ENCODE measurements around the gene SYMPK.
A peak's percentile ranks its signal among the peaks of the same experiment; 100 is the strongest.

SYMPK gene

DNA sequence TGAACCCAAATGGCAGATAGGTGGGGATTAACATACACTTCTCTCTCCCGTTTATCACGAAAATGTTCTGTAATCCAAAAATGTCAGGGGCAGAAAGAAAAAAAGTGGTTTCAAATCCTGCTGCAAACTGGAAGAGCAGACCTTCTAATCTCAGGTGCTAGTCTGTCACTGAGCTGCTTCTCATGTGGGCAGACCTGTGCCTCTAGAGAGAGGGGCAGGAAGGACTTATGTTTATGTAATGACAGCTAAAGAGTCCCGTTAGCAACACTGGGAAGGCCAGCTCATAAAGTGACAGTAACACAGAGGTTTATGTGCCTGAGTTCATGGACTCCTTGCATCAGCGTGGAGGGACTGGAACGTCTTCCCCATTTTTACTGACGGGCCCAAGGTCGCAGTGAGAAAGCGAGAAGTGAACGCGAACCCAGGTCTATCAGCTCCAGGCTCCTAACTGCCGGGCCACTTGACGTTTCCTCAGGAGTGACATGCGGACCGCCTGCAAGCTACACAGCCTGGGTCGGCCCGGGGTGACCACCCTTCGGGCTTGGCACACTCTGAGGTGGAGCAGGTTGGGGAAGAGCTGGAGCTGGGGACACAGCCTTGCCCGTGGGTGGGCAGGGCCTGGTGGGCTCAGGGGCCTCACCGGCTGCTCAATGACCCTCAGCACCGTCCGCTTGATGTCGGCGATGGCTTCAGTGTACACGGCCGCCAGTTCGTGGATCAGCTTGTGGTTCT lies 38.2 kb downstream of the SYMPK start:
- DNase-seq: no peak

DNA sequence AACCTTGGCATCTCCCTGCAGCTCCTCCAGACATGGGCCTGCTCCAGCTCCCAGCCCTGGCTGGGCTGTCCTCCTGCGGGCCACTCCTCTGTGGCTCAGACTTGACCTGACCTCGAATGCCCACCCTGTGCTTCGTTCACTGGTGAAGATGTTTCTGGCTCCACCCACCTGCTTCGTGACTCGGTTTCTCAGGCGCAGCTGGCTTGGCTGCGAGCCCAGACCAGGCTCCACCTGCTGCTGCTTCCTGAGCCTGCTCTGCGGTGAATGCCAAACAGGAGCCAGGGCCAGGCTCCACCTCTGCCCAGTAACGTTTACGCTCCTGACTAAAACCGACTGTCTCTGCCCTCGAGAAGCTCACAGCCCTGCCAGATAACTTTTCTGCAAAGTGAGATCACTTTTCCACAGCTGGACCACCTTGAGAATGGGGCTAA lies 38.9 kb downstream of the SYMPK start:
- no peak for DNase-seq

DNA sequence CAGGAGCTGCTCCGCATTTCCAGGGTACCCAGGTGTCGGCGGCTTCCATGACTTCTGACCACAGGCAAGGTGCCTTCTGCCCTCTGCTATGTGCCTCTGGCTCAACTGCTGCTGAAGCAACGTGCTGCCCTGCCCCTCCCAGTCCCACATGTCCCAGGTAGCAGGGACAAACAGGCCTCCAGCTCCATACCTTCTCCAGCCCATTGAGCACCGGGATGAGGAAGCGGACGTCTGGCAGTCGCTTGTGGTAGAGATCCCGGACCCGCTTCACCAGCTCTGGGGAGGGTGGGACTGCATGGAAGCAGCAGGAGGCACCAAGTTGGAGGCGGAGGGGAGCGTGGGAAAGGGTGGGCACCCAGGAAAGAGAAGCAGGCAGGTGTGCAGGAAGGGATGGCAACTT lies 39.8 kb downstream of the SYMPK start:
- no peak for DNase-seq

DNA sequence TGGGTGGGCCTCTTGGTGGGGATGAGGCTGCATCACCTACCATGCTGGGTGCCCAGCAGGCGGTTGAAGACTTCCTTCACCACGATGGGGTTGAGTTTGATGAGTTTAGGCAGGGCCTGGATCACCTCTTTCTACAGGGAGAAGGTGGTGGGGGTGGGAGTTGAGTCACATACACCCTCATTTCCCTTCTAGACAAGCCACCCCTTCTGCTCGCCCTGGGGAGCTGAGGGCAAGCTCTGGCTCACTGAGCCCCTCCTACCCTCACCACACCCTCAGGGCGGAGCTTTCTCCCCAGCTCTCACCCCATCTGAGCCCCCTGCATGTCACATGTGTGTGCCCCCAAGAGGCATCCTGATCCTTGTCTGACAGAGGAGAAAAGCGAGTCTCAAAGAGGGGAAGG lies 40.2 kb downstream of the SYMPK start:
- no peak for DNase-seq

DNA sequence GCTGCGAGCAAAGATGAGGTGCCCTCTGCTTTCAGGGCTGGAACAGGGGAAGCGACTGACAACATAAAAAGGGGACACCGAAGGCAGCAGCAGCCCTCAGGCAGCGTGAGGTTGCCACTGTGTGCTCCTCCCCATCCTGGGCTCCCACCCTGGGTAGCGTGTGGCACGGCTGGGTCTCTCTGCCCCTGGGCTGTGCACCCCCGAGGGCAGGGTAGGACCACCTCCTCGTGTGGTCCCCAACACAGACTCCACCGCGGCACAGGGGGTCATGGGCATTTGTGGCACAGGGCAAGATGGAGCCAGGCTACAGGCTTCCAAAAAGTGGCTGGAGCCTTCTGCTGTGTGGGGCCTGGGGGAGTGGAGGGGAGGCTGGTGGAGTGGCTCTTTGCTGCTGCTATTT lies 41.4 kb downstream of the SYMPK start:
- no peak for DNase-seq

DNA sequence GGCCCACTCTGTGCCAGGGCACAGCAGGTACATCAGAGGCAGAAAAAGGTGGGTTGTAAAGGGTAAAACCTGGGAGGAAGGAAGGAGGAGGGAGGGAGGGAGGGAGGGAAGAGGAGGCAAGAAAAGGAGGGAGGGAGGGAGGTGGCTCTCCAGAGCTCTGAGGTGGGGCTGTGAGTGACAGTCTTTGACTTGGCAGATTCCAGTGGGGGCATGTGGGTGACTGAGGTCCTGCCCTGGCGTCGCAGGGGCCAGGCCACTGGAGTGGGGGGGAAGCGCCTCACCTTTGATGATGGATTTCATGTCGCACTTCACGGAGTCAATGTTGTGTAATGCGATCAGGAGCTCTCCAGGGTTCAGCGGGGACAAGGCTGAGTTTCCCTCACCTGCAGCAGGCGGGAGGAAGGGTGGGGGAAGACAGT lies 41.8 kb downstream of the SYMPK start:
- DNase-seq: no peak

DNA sequence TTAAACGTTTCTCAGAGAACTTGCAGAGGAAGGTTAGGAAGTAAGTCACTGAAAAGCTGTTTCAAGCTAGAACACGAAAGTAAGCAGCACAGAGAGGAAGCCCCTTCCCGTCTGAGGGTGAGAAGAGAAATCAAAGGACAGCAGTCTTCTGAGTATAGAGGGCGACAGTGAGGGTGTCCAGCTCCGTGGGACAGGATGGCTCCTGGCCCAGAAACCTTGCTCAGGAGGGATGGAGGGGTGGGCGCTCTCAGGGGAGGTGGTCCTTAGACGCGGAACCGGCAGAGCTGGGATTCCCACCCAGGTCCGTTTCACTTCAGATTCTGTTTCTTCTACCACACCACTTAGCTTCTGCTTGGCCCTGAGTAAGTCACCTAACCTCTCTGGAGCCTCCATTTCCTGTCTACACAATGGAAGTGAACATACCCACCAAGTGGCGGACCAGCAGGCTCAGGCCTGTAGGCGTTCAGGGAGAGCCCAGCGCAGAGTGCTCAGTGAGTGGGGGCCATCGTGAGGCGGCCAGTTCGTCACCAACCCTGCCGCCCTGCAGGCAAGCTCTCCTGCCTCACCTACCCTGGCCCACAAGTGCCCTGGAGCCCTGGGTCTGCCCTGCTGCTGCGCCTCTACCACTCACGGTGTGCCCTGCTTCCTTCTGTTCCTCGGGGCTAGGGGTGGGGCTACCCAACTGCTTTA lies 42.4 kb downstream of the SYMPK start:
- DNase-seq: no peak

DNA sequence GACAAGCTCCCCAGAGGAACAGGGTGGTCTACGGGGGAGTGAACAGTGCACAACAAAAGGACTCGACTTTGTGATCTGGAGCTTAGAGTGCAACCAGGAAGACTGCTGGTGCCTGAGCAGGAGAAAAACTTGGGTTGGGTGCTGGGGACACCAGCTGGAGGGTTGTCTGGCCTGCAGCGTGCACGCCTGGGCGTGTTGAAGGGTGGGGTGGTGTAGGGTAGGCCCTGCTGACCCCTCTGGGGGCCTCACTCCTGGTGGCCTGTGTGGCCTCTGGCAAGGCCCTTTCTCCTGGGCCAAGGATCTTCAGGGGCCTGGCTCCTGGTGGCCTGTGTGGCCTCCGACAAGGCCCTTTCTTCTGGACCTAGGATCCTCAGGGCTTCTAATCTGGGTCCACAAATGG lies 43.2 kb downstream of the SYMPK start:
- no peak for DNase-seq

DNA sequence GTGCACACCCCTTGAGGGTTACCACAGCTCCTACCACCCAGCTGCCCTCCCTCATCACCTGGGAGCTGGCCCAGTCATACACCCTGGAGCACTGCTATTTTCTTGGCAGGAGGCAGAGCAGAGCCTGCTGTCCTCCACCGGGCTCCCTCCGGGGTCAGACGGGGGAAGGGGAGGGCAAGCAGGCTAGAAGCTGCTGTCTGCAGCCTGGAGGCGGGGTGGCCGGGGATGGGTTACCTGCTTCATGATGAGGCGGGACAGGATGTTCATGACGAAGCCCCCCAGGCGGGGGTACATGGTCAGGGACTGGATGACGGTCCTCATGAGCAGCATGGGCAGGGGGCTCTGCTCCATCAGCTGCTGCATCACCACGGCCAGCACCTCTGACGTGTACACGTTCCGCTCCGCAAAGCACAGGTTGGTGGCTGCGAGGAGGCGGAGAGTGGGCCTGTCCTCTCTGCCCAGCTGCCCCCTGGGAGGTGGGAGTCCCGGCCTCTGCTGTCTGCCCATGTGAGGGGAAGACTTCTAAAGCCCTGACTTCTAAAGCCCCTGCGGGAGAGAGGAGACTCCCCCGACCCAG lies 45.1 kb downstream of the SYMPK start:
- DNase-seq: peak; percentile 20

DNA sequence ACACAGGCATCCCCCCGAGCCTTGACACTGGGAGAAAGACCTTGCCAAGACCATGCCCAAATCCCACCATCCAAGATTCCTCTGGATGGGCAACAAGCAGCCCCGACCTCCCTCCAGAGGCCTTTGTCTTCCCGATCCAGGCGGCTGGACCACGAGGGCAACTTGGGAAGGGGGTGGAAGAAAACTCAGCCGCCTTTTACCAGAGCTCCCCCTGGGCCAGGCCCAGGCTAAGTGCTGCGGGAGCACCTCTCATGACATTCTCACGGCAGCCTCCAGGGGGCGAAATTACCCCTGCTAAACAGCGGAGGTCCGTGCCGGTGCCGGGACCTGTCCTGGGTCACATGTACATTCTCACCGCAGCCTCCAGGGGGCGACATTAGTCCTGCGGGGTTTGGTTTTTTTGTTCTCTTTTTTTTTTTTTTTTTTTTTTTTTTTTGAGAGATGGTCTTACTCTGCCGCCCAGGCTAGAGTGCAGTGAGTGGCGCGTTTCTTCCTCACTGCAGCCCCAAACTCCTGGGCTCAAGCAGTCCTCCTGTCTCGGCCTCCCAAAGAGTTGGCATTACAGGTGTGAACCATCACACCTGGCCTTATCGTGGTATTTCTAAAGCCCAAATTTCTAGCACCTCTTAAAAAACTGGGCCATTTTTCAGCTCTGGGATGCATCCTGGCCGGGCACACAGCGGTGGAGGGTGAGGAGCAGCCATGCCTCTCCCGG lies 45.8 kb downstream of the SYMPK start:
- peak; percentile 93 for DNase-seq

DNA sequence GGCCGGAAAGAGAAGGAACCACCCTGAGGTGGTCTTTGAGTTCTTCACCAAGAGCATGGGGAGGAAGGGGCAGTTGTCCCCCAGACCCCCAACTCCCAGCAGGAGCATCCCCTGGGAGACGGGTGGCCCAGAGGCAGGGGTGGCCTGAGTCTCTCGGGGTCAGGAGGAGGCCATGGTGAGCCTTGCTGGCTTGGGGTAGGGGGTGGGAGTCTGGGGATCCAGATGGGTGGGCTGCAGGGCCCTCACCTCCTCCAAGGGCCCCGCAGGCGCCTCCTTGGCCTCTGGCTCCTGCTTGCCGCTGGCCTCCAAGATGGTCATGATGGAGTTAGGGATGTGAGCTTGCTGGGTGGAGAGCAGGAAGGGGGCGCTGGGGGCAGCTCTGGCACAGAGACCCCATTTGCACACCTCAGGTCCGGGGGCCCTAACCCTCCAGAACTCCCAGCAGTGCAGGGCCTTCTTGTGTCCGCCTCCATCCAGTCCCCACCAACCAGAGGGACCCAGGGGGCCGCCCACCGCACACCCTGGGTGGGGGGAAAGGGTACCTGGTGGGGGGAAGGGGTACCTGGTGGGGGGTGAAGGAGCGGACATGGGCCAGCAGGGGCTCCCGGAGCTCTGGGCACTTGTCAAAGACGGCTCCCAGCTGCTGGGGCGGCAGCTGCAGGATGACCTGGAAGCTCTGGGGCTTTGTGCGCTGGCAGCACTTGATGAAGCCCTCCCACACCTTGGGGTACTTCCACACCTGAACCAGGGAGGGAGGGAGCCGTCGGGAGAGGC lies 46.5 kb downstream of the SYMPK start:
- no peak for DNase-seq

DNA sequence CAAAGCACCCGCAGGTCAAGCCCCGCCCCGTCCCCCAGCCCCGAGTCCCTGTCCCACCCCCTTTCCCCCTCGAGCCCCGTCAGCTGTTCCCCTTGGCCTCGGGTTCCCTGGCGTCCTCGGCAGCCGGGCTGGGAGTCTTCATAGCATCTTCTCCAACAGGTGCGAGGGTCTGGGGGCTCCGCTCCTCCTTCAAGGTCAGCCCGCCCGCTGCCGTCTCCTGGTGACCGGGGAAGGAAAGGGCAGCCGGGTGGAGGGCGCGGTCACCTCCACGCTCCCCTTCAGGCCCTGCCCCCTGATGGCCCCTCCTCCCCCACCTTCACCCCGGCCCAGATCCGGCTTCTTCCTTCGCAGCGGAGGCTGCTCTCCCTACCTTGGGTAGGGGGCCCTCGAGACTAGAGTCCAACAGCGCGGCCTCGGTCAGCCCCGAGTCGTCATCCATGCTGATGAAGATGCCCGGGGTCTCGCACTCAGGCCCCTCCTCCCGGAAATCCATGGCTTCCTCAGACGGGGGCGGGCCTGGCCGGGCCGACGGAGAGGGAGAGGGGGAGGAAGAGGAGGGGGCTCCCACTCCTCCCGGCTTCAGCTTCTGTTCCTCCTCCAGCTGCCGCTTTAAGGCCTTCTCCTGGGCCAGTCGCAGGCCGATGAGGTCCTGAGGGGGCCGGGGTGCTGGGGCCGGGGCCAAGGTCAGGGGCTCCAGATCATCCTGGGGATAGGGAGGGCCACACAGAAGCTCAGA lies 47.3 kb downstream of the SYMPK start:
- DNase-seq: no peak

DNA sequence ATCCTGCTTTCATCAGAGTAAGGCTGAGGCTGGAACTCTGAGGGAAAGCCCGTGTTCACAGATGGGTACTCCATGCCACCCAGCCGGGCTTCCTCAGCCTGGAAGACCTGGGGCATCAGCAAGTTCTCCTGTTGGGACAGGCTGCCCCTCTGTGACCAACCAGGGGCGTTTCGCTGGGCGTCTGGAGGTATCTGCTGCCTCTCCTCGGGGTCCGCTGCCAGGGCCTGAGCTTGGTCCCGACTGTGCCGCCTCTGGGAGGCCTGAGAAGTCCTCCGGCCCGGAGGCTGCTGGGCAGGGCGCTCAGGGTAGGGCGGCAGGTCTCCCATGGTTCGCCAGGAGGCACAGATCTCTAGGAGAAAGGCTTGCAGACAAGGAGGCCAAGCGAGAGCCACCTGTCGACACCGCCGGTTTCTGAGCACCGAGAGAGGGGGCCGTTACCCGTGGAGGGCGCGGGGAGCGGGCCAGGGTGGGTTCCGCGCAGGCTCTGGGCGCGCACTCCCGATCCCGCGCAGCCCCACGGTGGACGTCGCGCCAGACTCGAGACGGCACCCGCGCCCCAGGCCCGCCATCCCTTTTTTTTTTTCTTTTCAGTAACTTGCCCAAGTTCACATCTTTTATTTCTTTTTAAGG lies 48.0 kb downstream of the SYMPK start, which contains the start of gene RSPH6A:
Gene RSPH6A (minus strand): TSS at position 458 of the 630 bp plus-strand sequence. CDS start 132 bp downstream, at position 326.
- no peak for DNase-seq

DNA sequence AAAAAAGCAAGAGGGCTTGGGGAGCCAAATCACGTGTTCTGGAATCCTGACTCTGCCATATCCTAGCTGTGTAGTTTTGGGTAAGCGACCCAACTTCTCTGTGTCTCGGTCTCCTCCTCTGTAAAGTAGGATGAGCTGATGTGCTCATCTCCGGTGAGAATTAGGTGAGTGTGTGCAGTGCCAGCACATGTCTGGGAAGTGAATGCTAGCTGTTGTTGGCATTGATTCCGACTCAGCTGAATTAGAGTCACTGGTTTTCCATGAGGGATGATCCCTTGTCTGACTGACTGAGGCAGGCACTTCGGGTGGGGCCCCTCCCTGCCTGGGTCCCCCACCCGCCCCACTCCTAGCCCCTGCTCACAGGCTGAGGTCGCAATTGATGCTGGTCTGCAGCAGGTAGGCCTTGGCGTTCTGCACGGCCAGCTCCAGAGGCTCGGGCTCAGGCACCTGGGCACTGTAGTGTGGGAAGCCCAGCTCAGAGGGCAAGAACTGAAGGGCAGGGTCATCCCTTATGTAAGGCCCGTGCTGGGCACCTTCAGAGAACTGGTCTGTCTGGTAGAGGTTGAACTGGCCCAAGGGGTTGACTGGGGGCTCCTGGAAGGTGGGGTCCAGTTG lies 48.7 kb downstream of the SYMPK start:
- DNase-seq: no peak

DNA sequence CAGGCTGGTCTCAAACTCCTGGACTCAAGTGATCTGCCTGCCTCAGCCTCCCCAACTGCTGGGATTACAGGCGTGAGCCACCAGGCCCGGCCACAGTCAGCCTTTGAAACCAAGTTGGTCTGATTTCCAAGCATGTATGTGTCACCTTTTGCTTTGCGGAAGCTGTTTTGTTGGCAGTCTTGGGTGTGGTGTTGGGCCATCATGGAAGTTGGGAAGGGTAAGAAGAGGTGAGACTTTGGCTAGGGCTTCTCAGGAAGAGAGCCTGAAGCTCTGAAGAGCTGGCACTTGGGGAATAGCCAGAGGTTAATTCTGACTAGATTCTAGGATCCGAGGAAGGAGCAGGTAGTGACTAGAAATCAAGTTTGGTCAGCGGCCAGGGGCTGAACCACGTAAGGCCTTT lies 50.6 kb downstream of the SYMPK start:
- DNase-seq: no peak

DNA sequence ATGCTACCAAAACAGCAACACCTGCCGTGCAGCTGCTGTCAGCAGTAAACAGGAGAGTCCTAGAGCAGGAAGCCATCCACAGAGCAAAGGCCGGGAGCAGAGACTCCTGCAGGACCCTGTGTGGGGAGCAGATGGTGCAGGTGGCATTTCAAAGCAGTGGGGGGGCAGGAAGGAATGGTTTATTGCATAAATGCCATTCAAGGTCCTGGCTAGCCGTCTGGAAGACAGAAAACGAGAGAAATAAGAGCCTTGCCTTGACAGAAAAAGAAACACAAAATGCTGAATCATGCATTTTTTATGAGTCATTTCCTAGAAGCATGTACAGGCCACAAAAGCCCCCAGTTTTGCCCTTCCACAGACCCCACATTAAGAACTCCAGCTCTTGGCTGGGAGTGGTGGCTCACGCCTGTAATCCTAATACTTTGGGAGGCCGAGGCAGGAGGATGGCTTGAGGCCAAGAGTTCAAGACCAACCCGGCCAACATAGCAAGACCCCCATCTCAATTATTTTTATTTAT lies 53.2 kb downstream of the SYMPK start:
- peak; percentile 68 for DNase-seq

DNA sequence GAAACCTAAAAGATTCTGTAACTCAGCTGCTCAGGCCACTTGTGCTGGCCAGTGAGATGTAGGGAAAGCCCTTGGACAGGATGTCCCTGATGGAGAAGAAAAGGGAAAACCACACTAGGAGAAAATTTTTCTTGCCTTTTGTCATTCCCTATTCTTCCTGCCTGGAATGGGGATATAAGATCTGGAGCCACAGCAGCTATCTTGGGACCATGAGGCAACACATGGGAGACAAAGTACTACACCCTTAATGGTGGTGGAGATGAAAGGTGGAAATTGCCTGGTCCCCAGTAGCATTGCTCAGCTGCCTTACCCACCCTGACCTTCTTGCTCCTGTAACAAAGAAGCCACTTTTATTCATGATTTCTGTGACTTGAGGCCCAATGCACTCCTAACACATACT lies 57.2 kb downstream of the SYMPK start:
- DNase-seq: no peak

DNA sequence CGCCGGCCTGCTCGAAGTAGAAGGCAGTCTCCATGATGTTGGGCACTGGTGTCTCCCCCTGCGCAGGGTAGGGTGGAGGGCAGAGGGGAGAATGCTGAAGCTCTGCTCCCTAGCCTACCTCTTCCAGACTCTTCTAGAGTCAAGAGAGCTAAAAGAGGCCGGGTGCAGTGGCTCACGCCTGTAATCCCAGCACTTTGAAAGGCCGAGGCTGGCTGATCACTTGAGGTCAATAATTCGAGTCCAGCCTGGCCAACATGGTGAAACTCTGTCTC lies 58.1 kb downstream of the SYMPK start:
- DNase-seq: no peak

DNA sequence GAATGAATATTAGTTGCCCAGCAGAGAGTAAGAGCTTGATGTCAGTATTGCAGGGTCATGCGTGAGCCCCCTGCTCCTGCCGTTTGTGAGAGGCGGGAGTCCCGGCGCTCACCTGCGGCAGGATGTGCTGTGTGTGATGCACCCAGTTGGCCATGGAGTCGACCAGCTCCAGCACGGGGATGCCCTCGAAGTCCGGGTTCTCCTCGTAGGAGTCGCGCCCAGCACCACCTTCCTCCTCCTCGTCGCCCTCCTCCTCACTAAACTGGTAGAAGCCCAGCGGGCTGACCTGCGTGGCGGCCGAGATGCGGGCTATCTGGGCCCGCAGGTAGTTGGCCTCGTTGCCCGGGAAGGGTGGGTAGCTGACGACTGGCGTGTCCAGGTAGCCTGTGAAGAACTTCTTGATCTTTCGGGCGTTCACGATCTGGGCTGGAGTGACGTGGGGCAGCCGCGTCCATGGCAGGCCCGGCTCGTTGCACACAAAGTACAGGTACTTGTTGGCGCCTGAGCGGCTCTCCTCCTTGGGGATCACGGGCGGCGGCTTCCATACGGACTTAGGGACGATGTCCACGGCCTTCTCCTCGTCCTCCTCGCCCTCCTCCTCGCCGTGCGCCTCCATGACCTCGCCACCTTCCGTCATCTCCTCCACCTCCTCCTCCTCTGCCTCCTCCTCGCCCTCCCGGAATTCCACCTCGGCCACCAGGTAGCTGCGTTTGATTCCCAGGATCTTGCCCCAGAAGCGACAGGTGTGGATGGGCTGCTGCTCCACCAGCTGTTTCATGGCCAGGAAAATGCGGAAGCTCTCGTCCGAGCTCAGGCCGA lies 58.6 kb downstream of the SYMPK start:
- no peak for DNase-seq

DNA sequence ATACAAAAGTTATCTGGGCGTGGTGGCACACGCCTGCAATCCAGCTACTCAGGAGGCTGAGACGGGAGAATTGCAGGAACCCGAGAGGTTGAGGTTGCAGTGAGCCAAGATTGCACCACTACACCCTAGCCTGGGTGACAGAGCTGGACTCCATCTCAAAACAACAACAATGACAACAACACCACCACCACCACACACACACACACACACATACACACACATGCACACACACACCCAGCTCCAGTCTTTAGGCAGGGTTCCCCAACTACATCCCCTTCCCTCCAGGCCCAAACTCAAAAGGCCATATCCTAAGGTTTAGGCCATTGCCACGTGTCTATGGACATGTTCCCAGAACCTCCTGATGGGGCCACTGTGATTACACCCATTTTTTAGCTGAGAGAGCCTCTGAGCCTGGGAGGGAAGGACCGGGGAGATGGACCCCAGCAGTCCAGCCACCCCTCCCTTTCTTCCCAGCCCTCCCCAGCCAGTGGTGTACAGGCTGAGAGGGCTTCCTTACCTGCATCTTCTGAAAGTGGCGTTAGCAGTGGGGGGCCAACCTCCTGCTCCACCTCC lies 61.3 kb downstream of the SYMPK start:
- DNase-seq: no peak
